Hematopoietic multipotent progenitor cell treated with erythropoietin and hydrocortisone succinate and interleukin-3 and kit ligand, for 4 days (in vitro differentiated cells): ENCODE measurements around the gene LCTL.
"Not testable (repeated sequence)": the region's sequence is repeated elsewhere in the genome, so short reads cannot be mapped to it uniquely, and the experiment has no call there.

Experiments
- DNase-seq: peaks from one replicate; pipeline ENCODE4 v3.0.0-alpha.2; 2015

The LCTL gene

DNA sequence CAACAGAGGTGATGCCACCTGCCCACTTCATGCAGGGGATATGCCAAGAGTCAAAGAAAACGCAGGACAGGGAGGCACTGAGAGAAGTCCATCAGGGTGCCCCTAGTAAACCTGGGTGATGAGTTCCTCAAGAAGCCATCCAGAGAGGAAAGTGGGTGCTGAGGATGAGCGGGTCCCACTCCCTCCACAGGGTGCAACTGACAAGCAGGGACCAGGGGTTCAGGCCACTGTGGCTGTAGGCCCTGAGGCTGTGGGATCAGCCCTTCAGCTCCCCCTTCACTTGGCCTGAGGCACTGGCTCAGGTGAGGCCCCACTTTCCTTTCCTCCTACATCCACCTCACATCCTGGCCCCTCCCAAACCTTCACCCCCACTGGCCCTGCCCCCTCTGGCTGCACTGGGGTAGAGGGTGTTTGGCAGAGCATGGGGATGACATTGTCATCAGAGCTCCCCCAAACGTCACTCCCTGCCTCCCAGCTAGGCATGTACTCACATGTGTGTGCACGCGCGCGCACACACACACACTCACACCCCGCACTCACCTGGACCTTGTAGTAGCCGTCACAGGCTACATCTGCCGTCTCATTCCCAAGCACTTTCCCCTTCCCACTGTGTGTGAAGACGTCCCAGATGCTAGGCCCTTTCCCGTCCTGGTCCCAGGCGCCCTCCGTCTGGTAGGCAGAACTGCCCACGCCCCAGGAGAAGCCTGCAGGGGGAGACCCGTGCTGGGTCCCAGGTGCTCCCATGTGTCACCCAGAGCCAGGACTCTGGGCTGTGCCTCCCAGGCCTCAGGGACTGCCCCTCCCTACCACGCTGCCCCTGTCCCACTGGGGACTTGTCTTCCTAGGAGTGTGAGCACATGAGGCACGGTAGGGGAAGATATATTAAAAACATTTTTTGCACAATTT is 1.4 kb downstream of the LCTL start:
- no peak for DNase-seq

DNA sequence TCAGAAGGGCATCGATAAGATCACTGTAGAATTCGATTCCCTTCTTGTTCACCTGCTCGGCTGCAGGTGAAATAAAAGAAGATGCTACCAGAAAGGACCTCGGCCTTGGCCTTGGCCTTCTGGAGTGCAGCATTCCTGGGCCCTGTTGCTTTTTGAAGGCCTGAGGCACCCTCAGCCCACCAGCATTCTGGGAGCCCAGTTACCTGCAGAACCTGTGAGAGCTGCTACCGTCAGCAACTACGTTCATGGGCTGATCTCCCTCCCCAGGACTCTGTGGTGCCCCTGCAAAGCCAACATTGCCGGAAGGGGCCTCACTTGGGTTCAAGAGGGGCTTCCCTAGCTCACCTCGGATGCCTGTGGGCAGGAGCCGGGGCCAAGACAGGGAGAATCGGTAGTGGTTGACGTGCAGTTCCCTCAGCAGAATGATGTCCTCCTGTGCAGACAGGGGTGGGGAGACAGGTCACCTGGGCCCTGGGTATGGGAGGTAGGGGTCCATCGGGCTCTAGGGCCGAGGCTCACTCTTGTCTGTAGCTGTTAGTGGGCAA is 2.2 kb downstream of the LCTL start:
- DNase-seq: no peak

DNA sequence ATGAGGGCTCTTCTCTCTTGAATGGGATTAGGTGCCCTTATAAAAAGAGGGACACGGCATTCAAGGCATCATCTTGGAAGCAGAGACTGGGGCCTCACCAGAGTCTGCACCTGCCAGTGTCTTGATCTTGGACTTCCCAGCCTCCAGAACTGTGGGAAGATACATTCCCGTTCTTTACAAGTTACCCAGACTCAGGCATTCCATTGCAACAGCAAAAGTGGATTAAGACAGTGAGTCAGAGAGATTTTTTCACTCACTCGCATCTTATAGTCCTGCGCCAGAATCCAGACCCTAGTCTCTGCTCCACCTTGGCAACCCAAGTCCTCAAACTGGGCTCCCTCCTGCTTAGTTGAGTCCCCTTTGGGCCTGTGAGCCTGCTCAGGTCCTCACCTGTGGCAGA is 2.7 kb downstream of the LCTL start:
- no peak for DNase-seq

DNA sequence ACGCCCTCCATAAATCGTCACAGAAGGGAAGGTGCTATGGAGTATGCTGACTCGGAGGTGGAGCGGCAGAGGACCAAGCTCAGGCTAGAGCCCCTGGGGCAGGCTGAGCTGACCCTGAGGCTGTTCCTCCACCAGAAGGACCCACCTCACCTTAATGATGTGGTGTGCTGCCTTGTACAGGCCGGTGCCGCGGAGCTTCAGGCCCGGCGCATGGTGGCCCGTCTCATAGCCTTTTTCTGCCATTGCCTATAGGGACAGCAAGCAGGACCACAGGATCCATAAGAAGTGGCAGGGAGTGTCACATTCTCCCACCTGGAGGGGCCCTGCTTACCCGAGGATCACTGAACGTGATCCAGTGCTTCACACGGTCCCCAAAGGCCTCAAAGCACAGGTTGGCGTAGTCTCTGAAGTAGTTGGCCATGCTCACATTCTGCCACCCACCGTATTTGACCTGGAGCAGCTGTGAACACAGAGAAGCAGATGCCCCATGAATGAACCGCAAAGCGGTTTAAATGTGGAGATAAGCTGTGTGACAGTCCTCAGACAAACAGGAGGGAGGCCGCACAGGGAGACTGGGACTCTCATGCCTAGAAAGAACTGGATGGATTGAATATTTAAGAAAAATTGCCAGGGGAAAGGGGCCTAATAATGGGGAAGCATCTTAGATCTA is 4.8 kb downstream of the LCTL start:
- no peak for DNase-seq

DNA sequence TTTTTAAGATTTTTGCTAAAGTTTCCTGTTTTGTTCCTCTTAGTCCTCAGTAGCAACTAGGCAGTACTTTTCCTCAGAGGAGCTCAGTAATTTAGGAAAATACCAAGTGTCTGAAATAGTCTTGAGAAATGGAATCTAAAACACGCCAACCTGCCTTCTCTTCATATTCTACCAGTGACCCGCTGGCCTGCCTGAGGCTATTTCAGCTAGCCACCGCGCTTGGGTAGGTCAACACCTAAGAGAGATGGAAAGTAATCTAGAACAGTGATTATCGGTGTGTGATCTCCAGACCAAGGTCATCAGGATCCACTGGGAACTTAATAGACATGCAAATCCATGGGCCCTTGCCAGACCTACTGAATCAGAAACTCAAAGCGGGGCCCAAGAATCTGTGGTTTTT is 7.5 kb downstream of the LCTL start:
- DNase-seq: no peak

DNA sequence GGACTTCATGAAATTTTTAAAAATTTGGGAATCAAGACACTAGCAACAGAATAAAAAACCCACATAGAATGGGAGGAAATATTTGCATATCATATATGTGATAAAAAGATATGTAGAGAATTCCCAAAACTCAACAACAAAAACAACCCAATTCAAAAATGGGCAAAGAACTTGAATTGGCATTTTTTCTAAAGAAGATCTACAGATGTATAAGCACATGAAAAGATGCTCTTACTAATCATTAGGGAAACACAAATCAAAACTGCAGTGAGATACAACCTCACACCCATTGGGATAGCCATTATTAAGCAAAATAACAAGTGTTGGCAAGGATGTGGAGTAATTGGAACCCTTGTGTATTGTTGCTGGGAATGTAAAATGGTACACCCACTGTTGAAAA is 10.1 kb downstream of the LCTL start:
- no peak for DNase-seq

DNA sequence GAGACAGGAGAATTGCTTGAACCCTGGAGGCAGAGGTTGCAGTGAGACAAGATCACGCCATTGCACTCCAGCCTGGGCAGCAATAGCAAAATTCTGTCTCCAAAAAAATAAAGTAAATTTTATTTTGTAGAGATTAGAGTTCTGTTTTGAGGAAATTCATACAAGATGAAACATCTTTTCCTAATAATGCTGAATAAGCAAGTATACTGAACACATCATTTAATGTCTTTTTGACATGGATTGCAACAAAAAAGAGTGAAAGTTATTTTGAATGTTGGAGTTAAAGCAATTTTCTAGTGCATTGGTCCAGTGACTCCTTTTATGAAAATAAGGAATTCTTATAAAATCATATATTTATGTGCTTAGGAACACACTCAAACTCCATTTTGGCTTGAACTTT is 20.5 kb downstream of the LCTL start:
- DNase-seq: no peak

DNA sequence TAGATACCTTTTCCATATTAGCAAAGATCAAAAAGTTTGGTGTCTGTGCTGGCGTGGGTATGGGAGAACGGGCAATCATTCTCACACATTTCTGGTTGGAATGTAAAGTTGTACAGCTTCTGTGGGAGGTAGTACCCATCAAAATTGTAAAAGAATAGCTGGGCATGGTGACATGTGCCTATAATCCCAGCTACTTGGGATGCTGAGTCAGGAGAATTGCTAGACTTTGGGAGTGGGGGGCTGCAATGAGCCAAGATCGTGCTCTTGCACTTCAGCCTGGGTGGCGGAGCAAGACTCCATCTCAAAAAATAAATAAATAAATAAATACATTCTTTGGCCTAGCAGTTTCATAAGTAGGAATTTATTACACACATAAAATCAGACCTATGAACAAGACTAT is 22.9 kb downstream of the LCTL start:
- no peak for DNase-seq

DNA sequence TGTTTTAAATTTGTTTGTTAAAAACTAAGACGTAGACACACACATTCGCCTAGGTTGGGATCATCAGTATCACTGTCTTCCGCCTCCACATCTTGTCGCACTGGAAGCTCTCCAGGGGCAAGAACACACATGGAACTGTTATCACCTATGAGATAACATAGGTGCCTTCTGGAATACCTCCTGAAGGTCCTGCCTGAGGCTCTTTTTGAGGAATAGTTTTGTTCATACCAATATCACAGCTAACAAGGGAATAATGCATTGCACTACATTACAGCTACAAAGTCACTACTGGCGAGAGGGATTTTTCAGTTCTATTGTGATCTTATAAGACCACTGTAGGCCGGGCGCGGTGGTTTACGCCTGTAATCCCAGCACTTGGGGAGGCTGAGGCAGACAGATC is 30.7 kb downstream of the LCTL start:
- no peak for DNase-seq

DNA sequence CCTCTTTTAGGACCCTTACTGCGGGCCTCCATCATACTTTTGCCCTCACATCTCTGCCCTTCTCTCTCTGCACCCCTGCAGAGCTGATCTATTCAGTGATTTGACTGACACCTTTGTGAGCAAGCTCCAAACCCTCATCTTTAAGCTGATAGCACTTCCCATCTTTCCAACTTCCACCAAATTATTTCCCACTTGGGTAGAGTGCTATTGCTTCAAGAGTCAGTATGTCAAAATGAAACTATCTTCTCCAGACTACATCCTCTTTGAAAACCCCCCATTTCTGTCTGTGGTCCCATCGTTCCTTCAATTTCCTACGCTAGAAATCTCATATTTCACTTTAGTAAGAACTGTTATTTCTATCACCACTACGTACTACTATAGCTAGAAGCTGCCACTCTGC is 41.0 kb downstream of the LCTL start:
- DNase-seq: no peak

DNA sequence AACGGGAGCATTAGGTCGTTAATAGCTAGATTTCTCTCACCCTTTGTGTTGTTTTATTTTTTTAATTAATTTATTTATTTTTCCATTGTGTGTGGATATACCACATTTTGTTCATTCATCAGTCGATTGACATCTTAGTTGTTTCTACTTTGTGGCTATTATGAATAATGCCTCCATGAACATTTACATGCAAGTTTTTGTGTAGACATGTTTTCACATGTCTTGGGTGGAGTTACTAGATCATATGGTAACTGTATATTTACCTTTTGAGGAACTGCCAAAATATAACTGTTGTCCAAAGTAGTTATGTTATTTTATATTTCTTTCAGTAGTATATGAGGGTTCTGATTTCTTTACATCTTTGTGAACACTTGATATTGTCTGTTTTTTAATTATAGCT is 41.9 kb downstream of the LCTL start:
- DNase-seq: no peak

DNA sequence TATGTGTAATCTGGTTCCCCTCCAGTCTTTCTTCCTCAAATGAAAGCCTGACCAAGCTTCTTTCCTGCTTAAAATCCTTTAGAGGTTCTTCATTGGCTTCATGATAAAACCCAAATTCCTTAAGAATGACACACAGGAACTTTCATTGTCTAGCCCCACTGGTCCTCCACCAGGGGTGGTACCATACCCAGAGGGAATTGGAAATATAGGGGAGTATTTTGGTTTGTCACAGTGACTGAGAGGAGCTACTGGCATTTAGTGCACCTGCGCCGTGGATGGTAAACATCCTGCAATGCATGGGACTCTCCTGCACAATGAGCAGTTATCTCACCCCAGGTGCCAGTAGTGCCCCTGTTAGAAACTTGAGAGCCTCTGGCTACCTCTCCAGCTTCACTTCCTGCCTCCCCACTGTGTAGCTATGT is 49.9 kb downstream of the LCTL start:
- no peak for DNase-seq

DNA sequence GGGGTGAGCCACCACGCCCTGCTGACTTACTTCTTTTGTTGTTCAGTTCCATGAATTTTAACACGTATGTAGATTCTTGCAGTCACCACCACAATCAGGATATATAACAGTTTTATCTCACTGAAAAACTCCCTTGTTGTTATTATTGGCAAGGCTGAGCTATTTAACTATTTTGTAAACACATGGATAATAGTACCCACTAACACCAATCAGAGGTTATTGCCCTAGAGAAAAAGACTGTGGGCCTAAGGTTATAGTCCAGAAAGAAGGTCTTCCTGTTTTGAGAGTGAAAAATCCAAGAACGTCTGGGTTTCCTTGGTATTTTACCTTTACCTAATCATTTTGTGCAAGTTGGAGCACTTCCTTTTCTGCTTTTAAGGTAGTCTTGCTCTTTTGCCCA is 51.2 kb downstream of the LCTL start:
- DNase-seq: no peak

DNA sequence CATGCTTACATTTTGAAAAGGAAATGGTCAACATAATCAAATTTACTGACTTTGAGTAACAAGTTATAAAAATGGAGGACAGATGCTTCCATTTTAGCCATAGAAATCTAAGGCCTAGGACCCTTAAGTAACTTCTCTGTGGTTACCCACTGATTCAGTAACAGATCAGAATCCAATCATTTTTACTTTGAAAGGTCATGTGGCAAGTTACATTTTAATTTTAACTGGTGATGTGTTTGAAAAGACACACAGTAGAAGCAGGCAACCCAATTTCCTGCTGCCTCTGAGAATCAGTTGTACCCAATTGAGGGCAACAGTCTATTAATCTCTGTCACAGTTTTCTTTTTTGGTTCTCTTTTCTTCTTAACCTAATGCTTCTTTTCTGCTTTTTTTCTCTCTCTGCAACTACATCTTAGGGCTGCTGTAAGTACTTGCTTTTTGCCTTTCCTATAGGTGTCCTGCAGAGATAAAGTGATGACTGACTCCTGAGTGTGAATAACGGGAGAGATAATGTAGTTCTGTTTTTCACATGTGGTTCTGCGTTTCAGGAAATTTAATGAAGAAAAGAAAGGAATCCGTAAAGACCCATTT is 57.4 kb downstream of the LCTL start:
- DNase-seq: peak; percentile 20

DNA sequence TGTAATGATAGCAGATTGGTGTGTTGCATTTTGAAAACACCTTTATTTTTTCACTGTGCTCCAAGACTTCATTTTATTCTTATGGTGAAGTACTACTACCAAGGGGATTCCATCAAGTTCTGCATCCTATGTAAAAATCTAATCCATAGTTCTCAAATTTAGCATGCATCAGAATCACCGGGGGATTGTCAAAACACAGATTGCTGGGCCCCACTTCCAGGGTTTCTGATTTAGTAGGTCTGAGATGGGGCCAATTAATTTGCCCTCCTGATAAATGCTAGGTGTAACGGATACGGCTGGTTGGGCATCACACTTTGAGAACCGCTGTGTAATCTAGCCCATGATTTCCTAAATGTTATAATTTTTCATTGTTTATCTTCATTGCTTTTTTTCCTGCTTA is 60.0 kb downstream of the LCTL start:
- DNase-seq: peak; percentile 24

DNA sequence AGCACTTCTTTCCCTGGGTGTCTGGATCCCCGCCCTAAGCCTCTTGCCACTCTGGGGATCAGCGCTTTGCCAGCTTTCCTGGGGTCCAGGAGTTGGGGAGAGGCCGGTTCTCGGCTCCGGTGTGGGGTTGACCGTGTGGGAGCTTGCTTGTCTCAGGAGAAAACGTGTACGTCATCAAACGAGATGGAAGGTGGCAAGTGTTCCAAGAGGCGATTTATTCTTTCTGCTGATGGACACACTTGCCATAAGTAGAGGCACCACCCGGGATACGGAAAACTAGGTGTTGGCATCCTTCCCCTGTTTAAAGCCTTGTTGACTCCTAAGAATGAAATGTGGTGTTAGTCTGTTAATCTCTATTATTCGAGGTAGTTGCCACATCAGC is 60.4 kb downstream of the LCTL start:
- no peak for DNase-seq

DNA sequence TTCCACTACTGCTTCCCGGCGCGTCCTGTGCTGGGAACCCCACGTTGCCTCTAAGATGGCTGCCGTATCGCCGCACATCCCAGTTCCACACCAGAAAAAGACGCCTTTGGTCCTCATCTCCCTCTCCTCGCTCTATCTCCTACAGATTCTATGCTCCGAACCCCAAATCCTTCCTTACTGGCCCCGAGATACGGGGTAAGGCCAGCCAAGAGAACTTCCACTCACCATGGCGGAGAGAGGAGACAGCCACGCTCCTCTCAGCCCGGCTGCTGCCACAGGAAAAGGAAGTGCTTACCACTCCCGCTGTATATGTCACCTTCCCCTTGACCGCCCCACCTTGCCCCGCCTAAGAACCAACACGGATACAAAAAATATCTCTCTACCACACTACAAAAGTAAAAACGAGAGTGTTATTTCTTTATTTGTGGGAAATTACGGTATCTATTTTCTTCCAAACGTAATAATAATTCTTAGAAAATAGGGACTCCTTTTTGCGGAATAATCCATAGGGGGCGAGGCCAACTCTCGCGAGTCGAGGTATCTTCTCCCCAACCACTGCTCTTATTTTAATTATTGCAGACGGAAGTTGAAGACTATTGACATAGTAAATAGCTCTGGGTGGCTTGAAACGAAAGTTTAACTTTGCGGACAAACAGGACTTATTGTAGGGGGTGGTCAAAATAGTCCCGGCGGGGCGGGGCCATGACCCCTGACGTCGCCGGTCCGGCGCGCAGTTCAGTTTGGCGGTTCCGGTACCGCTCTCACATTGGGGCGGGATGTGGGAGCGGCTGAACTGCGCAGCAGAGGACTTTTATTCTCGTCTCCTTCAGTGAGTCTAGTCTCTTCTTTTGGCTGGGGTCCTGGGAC is 61.0 kb downstream of the LCTL start, which contains the start of the genes RPL4 and ZWILCH:
TSS of gene RPL4 (minus strand) at position 293 of the 867 bp plus-strand sequence. CDS start at position 228, 65 bp downstream.
TSS of gene ZWILCH (plus strand) at position 764 of the 867 bp plus-strand sequence. CDS start at position 777, 13 bp downstream.
- peak; percentile 94 for DNase-seq

DNA sequence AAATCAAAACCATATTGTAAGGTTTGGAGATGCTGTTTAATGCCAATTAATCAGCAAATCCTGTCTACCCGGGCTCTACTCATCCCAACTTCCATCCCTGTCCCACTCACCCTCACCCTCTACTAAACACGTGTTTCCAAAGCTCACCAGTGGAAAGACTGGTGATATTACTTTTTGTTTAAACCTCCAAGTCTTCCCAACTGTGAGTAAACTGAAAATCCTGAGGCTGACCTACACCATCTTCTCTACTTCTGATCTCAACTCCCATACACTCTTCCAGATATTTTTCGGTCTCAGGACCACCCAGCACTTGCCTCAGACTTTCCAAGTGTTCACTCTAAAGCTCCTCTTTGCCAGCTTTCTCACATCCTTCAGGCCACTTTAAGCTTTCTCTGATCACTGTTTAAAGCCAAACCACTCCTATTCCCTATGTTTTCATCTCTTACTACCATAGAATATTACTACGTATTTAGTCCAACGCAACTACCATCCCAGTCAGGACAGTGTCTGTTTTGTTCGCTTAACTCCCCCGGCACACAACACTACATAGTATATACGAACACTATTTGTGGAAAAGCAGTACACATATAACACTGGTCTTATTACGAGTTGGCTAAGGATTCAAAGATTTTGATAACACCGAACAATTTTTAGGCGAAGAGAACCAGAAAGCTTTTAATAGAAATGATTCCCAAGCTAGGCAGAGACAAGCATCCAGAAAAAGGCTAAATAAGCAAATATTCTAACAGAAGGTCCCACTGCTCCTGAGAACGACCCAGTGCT is 61.8 kb downstream of the LCTL start:
- no peak for DNase-seq

DNA sequence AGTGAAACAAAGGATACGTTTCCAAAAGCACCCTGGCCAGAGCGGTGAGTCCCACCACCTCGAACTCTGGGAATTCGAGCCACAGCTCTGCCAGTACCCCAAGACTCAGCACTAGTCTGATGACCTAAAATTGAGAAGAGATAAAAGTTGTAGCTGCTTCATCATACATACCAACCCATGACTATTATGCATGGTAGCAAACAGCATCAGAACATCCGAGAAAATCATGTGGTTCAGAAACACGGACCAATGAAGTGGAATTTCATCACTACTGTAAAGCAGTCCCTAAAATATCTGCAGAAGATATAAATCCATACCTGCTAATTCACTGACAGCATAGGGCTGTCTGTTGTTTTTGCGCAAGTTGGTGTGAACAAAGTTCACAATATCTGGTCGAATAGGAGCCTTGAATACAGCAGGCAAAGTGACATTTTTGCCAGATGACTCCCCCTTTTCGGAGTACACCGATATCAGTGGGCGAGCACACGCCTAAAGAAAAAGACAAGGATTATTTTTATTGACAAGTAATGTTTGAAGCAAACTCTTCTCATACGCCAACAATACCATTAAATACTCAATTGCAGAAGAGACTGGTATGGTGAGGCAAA is 62.7 kb downstream of the LCTL start:
- not testable (repeated sequence) for DNase-seq

DNA sequence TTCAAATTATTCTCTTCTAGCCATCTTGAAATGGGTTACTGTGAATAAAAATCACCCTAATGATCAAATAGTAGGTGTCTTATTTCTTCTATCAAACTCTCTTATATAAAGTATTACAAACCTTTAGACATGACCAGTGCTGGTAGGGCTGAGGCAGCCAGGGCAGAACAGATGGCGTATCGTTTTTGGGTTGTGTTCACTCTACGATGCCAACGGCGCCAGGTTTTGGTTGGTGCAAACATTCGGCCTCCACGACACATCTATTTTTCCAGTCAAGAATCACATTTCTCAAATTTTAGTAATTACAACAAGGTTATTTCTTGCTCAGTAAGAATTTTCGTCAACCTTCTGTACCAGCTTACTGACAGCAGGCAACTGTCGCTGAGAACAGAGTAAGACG is 63.3 kb downstream of the LCTL start:
- DNase-seq: no peak

DNA sequence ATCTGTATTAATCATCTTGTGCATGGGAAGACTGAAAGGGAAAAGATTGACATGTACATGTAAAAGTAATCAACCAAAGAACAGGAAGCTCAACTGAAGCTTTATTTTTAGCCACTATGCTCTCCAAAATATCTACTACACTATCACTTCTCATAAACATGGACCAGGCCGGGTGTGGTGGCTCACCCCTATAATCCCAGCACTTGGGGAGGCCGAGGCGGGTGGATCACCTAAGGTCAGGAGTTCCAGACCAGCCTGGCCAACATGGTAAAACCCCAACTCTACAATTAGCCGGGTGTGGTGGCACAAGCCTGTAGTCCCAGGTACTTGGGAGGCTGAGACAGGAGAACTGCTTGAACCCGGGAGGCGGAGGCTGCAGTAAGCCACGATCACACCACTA is 65.5 kb downstream of the LCTL start:
- DNase-seq: not testable (repeated sequence)
